ENCODE data around the gene WNK1. TPM values are rescaled to one million over a fixed set of nuclear protein-coding genes. Genes with fewer than 3 reads are reported as not detected.

WNK1 gene
- total and polyA plus RNA-seq, 2 of the 8 experiments (the other 6 are each of a cell fraction or from before 2014, with no cell fraction given): 88.2 to 157 TPM

GRCh38 chr12:778615-779014, 26.2 kb downstream of the WNK1 start:
- Histone ChIP-seq H3K14ac (ENCODE audit: insufficient read length) (no peak overlapping the region), H2BK120ac (replicated peaks; ENCODE audit: low read depth, low read length) (no peak overlapping the region), H3K79me2 (ENCODE audit: control insufficient read depth in 1 of 2, insufficient read depth in 2 of 2, low read length in 2 of 2) (peaks cover 3 to 96% of the 10 kb centered on the region in 2 experiments; a peak in 3 of 4 replicates), H3K18ac (ENCODE audit: extremely low read depth, low read length) (no peak overlapping the region), H3K56ac (replicated peaks; ENCODE audit: insufficient read length, low read depth, low read length) (no peak overlapping the region), H3K23me2 (ENCODE audit: low read depth, low read length) (no peaks in the 10 kb centered on the region), H3K4me3 (ENCODE audit: extremely low read depth in 1 of 4, insufficient read depth in 2 of 4, low read depth in 3 of 4, low read length in 4 of 4) (no peak overlapping the region), H2AFZ (ENCODE audit: low read length) (no peak overlapping the region), H3K79me1 (ENCODE audit: low read depth, low read length) (no peaks in the 10 kb centered on the region; the same call in 1 of the 2 replicates), H2BK12ac (ENCODE audit: low read depth, low read length) (no peak overlapping the region), H4K20me1 (replicated peaks in 1 of 2; ENCODE audit: control insufficient read depth in 1 of 2, insufficient read depth in 2 of 2, low read length in 2 of 2) (peaks cover 7 to 8% of the 10 kb centered on the region in 2 experiments), H4K91ac (replicated peaks; ENCODE audit: insufficient read length, low read length) (no peak overlapping the region), H4K5ac (ENCODE audit: insufficient read length, low read depth, low read length) (no peak overlapping the region), H3K9me3 (ENCODE audit: insufficient read depth in 2 of 2, low read depth in 1 of 2, low read length in 1 of 2) (no peaks in the 10 kb centered on the region), H3K23ac (ENCODE audit: insufficient read length) (no peak overlapping the region), H3K27ac (ENCODE audit: low read depth, low read length) (no peak overlapping the region), H3K27me3 (replicated peaks in 1 of 4; ENCODE audit: control insufficient read depth in 3 of 4, extremely low read depth in 1 of 4, insufficient read depth in 3 of 4, low read length in 3 of 4) (no peaks in the 10 kb centered on the region), H3K36me3 (ENCODE audit: control insufficient read depth in 2 of 4, insufficient read depth in 4 of 4, low read length in 3 of 4) (no peaks in the 10 kb centered on the region), H2BK15ac (ENCODE audit: low read length) (no peak overlapping the region), H3K9ac (replicated peaks in 1 of 4; ENCODE audit: extremely low read depth in 1 of 4, low read depth in 3 of 4, low read length in 3 of 4) (no peak overlapping the region), H3K4ac (replicated peaks; ENCODE audit: insufficient read length, low read depth, low read length) (no peak overlapping the region), H4K8ac (ENCODE audit: extremely low read depth, insufficient read depth, low read length) (no peak overlapping the region), H2AK5ac (ENCODE audit: low read depth, low read length) (no peak overlapping the region), H2BK5ac (ENCODE audit: low read depth, low read length) (no peak overlapping the region), H3K4me2 (ENCODE audit: insufficient read depth in 1 of 2, low read depth in 2 of 2, low read length in 2 of 2) (no peak overlapping the region), H2BK20ac (ENCODE audit: low read length) (no peak overlapping the region), H3K4me1 (replicated peaks in 1 of 4; ENCODE audit: control insufficient read depth in 3 of 4, insufficient read depth in 4 of 4, low read length in 3 of 4) (no peaks in the 10 kb centered on the region)
- WGBS, 2 experiments (ENCODE audit: extremely low coverage in 1 of 2, insufficient coverage in 1 of 2, insufficient read length in 1 of 2, insufficient replicate concordance in 2 of 2, low coverage in 1 of 2, low lambda C conversion rate in 2 of 2, missing lambda C conversion rate in 1 of 2): 88% methylated on average over 6 of the region's 6 CpGs; no CpG with 5 or more reads in 1 of the 2 experiments
- FAIRE-seq: no peak
- POLR2A ChIA-PET (ENCODE audit: partially characterized antibody): interaction anchor here (0.6 kb wide), 1 partner anchor 18 kb away, joined by 3 read pairs; no protein-coding TSS in a partner anchor
- CTCF ChIA-PET (ENCODE audit: partially characterized antibody): interaction anchor here (0.7 kb wide), 1 partner anchor 726 kb away, joined by 3 read pairs; no protein-coding TSS in a partner anchor
- DNase-seq (ENCODE audit: low read depth in 1 of 2, low spot score in 2 of 2): no peak
- no peak for TF ChIP-seq POLR2A (IDR thresholded peaks at IDR 0.05; ENCODE audit: control extremely low read depth in 1 of 2, low read depth in 2 of 2, low read length in 2 of 2)
- TF ChIP-seq KDM4A (IDR thresholded peaks at IDR 0.05; ENCODE audit: low read depth, low read length, severe bottlenecking): no peak
- TF ChIP-seq CREB1 (IDR thresholded peaks at IDR 0.05): no peak
- no peak for TF ChIP-seq EP300 (IDR thresholded peaks at IDR 0.05; ENCODE audit: borderline replicate concordance in 1 of 2, low read depth in 2 of 2, low read length in 2 of 2)
- TF ChIP-seq SRF (IDR thresholded peaks at IDR 0.05; ENCODE audit: low read depth, low read length): no peak
- TF ChIP-seq JUN (IDR thresholded peaks at IDR 0.05; ENCODE audit: low read depth, low read length): no peak
- no peak for TF ChIP-seq GTF2F1 (IDR thresholded peaks at IDR 0.05; ENCODE audit: borderline replicate concordance, low read depth, low read length)
- TF ChIP-seq MAX (IDR thresholded peaks at IDR 0.05): no peak
- no peak for TF ChIP-seq RAD21 (IDR thresholded peaks at IDR 0.05 in 1 of 2, conservative IDR thresholded peaks at IDR 0.05 in 1 of 2; ENCODE audit: low read depth in 2 of 2, low read length in 2 of 2)
- no peak for TF ChIP-seq ASH2L (IDR thresholded peaks at IDR 0.05; ENCODE audit: low read length)

Data from H1 (cell line).